Fibroblast of the aortic adventitia (primary cell): ENCODE data around the gene CSNK1G1. TPM values are rescaled to one million over a fixed set of nuclear protein-coding genes. Genes with fewer than 3 reads are reported as not detected.
"Not testable (repeated sequence)": the region's sequence is repeated elsewhere in the genome, so short reads cannot be mapped to it uniquely, and the experiment has no call there.

Experiments
- DNase-seq: peaks from one replicate; pipeline ENCODE4 v3.0.0-alpha.2; 2010; ENCODE audit warnings: low read depth
- H3K4me3 ChIP-seq: 2 replicates; pipeline ENCODE4 v1.5.1; 2011; ENCODE audit warnings: low read depth, mild to moderate bottlenecking, control low read depth, low read length, moderate library complexity
- CTCF ChIP-seq: IDR thresholded peaks from 2 replicates; pipeline ENCODE4 v1.5.1; 2011; ENCODE audit warnings: mild to moderate bottlenecking, low read length, control low read depth, inconsistent platforms; ENCODE audit not compliant: insufficient read depth
- total RNA-seq: library from RNA; depleted of rRNA; stranded (reverse); fragments of >200 nt; gene quantifications from 2 replicates; pipeline ENCODE4 v1.2.3, GENCODE V29; 2012; ENCODE audit warnings: low replicate concordance

The CSNK1G1 gene
- total RNA-seq, 1 donor, result 22.0 TPM

- no peak overlapping the region for H3K4me3 ChIP-seq
- no peak for DNase-seq
Observed at GRCh38 chr15:64349375-64349774, 6.6 kb downstream of the CSNK1G1 start.

GRCh38 chr15:64348455-64348854, 7.5 kb downstream of the CSNK1G1 start:
- no peak overlapping the region for H3K4me3 ChIP-seq
- DNase-seq, result no peak
- TF ChIP-seq CTCF, result no peak

More at GRCh38 chr15:64349375-64349774, 6.6 kb downstream of the CSNK1G1 start:
- no peak for TF ChIP-seq CTCF

GRCh38 chr15:64346242-64346641, 9.7 kb downstream of the CSNK1G1 start:
- H3K4me3 ChIP-seq, DNase-seq: not testable (repeated sequence)

GRCh38 chr15:64344651-64345294, 11.2 kb downstream of the CSNK1G1 start:
- no peak for TF ChIP-seq CTCF
- peak; percentile 47 for DNase-seq
- H3K4me3 ChIP-seq, result no peak overlapping the region

- no peak overlapping the region for H3K4me3 ChIP-seq
- no peak for TF ChIP-seq CTCF
- DNase-seq, result peak; percentile 50
Observed at GRCh38 chr15:64343841-64344240, 12.1 kb downstream of the CSNK1G1 start.

GRCh38 chr15:64343222-64343621, 12.8 kb downstream of the CSNK1G1 start:
- TF ChIP-seq CTCF, result no peak
- DNase-seq, result peak; percentile 76

GRCh38 chr15:64341961-64342360, 14.0 kb downstream of the CSNK1G1 start:
- no peak for TF ChIP-seq CTCF
- no peak for DNase-seq
- H3K4me3 ChIP-seq, result no peak overlapping the region

More at GRCh38 chr15:64343222-64343621, 12.8 kb downstream of the CSNK1G1 start:
- no peak overlapping the region for H3K4me3 ChIP-seq
